Activated CD4-positive, alpha-beta T cell treated with anti-CD3 and anti-CD28 coated beads, Interleukin-2, amount 50 U/mL, for 24 hours (primary cell): Measurements from ENCODE around the gene ZNF493.

Experiments
- DNase-seq, 2 donors: peaks; one replicate each; pipeline ENCODE4 v3.0.0-alpha.2; 2020; ENCODE audit warnings: low read depth in 1 of 2, low spot score in 1 of 2

The ZNF493 gene

DNA sequence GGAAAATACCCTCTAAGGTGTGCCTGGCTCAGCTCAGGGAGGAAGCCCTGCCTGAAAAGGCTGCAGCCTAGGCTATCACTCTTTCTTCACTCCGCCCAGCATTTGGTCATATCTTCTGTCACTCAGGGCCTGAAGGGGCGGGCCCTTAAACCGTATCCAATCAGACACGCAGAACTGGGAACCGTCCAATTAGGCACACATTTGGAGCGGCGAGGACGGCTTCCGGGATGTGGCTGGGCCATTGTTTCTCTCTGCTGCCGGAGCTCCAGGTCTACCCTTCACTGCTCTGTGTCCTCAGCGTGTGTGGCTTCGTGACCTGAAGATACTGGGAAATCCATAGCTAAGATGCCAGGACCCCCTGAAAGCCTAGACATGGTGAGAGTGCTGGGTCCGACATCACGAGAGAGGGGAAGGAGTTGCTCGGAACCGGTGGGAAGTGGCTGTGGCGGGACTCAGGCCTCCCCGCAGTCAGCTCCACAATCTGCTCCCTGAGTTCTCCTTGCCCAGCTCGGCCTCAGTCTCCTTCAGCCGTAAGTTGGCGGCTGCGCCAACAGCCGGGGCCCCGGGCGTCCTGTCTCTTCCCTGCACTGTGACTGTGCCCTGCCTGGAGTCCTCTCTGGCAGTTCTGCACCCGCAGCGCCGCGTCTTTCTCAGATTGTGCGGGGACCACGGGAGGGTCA is at the start of gene ZNF493:
Gene ZNF493, plus strand, starts transcription at position 241 of the 680 bp plus-strand sequence. Its CDS starts 105 bp downstream, at position 346.
- DNase-seq = peak; percentile 64 to 90

DNA sequence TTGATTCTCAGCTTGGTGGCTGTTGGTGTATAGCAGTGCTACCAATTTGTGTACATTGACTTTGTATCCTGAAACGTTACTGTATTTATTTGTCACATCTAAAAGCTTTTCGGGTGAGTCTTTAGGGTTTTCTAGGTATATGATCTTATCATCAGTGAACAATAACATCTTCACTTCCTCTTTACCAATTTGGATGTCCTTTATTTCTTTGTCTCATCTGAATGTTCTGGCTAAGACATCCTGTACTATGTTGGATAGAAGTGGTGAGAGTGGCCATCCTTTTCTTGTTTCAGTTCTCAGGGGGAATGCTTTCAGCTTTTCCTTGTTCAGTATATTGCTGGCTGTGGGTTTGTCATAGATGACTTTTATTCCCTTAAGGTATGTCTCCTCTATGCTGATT is 44.1 kb upstream of the ZNF493 start:
- DNase-seq = no peak

DNA sequence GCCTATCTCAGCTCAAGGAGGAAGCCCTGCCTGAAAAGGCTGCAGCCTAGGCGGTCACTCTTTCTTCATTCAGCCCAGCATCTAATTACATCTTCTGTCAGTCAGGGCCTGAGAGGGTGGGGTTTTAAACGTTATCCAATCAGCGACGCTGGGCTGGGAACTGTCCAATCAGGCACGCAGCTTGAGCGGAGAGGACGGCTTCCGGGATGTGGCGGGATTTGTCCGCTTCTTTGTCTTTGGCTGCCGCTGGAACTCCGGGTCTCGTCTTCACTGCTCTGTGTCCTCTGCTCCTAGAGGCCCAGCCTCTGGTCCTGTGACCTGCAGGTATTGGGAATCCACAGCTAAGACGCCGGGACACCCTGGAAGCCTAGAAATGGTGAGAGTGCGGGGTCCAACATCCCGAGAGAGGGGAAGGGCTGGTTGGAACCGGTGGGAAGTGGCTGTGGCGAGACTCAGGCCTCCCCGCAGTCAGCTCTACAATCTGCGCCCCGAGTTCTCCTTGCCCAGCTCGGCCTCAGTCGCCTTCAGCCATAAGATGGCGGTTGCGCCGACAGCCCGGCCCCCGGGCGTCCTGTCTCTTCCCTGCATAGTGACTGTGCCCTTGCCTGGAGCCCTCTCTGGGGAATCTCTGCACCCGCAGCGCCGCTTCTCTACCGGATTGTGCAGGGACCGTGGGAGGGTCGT is 38.0 kb upstream of the ZNF493 start, which contains the start of gene ZNF738:
Gene ZNF738, plus strand, starts transcription at position 233 of the 684 bp plus-strand sequence. Its CDS starts 141 bp downstream, at position 374.
- DNase-seq = peak; percentile 58 to 79

DNA sequence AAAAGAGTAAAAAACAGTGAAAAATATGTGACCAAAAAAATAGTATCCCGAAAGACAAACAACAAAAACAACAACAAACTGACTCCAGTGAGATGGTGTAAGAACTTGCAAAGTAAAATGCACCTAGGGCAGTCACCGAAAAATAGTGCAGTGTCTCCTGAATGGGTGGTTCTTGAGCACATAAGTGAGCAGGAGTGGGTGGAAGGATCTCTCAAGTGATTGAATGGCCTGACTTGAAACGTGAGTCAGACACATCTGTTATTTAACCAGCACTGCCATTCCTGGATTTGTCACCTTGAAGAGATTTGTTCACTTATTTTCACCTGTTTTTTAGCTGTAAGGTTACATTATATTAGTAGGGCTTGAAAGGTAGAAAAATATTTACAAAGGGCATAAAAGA is 34.6 kb upstream of the ZNF493 start:
- DNase-seq = no peak

DNA sequence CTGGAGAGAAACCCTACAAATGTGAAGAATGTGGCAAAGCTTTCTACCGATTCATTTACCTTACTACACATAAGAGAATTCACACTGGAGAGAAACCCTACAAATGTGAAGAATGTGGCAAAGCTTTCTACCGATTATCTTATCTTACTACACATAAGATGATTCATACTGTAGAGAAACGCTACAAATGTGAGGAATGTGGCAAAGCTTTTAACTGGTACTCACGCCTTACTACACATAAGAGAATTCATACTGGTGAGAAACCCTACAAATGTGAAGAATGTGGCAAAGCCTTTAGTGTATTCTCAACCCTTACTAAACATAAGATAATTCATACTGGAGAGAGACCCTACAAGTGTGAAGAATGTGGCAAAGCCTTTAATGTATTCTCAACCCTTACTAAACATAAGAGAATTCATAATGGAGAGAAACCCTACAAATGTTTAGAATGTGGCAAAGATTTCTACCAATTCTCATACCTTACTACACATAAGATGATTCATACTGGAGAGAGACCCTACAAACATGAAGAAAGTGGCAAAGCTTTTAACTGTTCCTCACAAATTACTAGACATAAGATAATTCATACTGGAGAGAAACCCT is 12.9 kb upstream of the ZNF493 start:
- DNase-seq = no peak

DNA sequence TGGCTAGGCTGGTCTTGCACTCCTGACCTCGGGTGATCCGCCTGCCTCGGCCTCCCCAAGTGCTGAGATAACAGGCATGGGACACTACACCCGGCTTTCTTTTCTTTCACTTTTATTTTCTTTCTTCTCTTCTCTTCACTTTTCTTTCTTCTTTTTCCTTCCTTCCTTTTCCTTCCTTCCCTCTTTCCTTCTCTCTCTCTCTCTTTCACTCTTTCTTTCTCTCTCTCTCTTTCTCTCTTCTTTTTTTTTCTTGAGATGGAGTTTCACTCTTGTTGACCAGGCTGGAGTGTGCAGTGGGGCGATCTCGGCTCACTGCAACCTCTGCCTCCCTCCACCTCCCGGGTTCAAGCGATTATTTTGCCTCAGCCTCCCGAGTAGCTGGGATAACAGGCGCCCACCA is 812 bp upstream of the ZNF493 start:
- DNase-seq = no peak

DNA sequence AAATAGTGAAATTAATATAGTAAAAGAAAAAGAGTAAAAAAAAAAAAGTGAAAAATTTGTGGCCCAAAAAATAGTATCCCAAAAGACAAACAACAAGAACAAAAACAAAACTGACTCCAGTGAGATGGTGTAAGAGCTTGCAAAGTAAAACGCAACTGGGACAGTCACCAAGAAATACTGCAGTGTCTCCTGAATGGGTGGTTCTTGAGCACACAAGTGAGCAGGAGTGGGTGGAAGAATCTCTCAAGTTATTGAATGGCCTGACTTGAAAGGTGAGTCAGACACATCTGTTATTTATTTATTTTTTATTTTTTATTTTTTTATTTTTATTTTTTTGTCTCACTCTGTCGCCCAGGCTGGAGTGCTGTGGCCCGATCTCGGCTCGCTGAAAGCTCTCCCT is 1.9 kb downstream of the ZNF493 start:
- DNase-seq = no peak

DNA sequence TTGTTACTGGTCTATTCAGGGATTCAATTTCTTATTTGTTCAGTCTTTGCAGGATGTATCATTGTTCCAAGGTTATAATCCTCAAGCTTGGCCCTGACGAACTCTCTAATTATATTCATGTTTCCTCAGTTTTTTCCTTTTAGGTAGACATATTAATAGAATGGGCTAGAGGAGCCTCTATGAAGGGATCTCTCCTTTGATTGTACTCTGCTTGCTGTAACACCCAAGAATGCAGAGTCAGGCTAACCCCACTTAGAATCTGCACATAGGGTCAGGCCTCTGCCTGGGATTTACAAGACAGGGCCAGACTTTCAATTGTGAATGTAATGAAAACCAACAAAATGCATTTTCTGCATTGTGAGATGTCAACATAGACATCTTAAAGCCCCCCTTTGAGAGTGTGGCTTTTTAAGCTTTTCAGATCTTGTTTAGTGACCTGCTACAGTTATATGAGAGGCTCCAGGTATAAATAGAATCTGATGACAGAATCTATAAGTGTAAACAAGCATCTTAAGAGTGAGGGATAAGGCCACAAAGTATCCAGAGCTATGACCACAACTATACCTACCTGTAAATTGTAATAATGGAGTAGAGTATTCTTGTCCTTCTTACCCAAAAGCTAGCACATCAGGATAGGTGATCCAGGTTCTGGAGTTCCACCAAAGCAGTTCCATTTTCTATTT is 5.5 kb downstream of the ZNF493 start:
- DNase-seq = no peak

DNA sequence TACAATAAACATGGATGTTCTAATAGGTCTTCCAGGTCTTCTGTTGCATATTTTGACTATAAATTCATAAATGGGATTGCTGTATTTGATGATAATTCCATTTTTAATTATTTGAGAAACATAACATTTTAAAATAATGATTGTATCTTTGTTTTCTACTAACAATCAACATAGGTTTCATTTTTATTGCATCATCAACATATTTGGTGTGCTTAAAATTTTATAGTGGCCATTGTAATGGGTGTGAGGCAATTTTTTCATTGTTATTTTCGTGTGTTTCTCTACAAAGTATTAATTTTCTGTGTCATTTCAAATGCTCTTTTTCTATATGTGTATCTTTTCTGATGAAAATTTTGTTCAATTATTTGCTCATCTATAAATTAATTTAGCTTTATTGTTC is 13.2 kb downstream of the ZNF493 start:
- DNase-seq = no peak

DNA sequence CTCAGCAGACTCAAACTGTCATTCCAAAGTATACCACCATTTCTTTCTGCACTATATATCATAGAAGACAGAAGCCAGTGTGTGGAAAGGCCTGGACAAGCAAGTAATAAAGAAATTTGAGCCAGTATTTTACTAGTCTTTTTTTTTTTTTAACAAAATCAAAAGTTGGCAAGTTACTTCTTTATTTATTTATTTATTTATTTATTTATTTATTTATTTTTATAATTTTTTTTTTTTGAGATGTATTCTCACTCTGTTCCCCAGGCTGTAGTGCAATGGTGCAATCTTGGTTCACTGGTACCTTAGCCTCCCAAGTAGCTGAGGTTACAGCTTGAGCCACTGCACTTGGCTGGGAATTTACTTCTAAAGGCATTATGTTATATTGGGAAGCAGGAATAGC is 25.3 kb downstream of the ZNF493 start:
- no peak for DNase-seq

DNA sequence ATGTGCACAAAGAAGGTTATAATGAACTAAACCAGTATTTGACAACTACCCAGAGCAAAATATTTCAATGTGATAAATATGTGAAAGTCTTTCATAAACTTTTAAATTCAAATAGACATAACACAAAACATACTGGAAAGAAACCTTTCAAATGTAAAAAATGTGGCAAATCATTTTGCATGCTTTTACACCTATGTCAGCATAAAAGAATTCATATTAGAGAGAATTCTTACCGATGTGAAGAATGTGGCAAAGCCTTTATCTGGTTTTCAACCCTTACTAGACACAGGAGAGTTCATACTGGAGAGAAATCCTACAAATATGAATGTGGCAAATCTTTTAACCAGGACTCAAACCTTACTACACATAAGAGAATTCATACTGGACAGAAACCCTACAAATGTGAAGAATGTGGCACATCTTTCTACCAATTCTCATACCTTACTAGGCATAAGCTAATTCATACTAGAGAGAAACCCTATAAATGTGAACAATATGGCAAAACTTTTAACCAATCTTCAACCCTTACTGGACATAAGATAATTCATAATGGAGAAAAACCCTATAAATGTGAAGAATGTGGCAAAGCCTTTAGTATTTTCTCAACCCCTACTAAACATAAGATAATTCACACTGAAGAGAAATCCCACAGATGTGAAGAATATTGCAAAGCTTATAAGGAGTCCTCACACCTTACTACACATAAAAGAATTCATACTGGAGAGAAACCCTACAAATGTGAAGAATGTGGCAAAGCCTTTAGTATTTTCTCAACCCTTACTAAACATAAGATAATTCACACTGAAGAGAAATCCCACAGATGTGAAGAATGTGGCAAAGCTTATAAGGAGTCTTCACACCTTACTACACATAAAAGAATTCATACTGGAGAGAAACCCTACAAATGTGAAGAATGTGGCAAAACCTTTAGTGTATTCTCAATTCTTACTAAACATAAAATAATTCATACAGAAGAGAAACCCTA is 26.4 kb downstream of the ZNF493 start:
- DNase-seq = no peak

DNA sequence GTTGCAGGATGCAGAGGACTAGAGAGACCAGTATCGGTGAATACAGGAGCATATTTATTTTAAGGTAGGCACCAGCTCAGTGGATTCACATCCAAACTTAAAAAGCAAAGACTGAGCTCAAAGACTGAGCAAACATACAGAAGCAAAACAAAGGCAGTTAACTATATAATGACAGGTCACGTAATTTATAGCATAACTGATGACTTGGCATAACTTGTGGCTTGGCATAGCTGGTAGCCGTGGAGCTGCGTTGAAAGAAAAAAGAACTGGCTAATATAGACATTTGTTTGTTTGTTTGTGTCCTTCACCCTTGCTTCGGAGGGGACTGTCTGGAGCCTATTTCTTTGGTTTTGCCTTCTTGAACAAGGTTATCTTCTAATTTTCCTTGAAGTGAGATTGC is 33.7 kb downstream of the ZNF493 start:
- DNase-seq = no peak

DNA sequence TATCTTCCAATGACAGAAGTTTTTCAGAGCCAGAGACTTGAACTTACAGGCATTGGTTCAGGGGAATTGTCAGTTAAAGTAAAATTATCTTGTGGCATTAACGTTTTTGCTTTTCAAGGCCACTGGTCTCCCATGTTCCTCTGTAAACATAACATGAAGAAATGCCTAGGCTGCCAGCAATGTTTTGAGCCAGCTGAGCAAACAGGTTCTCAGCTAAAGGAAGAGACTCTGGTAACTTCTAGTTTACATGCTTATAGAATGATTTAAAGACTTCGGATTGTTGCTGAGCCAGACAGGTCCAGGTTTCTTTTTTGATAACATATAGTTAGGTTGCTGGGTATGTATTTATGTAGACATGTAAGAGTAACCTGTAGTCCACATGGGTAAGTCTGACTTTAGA is 35.7 kb downstream of the ZNF493 start:
- no peak for DNase-seq

DNA sequence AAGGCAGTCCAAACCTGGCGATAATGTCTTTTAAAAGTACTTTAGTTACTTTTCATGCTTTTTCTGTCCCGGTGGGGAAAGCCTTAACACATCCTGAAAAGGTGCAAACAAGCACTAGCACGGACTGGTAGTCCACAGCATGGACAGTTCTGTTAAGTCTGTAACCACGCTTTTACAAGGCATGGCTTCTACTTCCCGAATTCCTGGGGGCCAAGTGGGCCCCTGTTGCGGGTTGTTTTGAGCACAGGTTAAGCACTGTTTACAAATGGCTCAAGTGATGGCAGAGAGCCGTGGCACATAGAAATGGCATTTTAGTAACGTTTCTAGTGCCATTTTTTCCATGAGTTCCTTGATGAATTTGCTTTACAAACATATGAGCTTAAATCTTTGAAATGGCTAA is 37.6 kb downstream of the ZNF493 start:
- DNase-seq = no peak

DNA sequence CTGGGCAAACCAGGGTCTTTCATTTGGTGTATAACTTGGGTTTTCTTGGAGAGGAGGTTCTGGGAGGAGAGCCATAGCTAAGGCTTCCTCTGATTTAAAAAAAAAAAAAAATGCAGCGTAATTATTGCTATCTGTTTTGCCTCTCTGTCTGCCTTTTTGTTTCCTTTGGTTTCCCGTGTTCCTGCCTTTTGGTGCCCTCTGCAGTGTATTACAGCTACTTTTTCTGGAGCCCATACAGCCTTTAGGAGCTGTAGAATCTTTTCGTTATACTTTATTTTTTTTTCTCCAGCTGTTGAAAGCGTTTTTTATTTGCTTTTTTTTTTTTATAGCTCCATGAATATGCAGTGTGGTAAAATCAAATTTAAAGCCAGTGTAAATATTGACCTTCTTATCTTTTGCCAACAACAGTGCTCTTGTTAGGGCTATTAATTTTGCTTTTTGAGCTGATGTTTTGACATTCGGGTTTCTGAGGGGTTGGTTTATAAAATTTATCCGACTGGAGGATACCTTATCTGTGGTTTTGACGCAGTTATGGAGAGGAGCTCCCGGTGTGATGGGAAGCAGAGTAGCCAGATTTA is 38.1 kb downstream of the ZNF493 start:
- no peak for DNase-seq

DNA sequence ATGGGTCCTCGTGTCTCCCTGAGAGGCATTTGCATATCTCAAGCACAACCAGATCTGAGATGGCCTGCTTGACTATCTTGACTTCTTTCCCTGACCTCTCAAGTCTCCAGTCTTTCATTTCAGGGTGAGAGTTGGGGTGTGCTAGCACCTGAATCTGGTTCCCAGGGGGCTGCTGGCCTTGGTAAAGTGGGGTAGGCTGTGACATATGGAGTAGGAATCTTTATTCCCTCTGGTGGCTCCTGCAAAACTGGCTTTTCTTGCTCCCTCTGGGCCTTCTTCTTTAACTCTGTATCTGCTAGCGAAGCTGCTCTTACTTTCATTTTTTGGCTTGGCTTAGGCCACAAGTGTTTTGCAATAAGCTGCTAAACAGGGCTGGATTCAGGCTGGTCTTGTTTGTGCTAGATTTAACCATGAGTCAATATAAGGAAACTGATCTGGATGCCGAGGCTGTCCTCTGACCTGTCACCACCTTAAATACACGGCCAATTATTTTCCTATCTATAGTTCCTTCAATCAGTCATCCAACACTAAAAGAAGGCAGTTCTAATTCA is 42.3 kb downstream of the ZNF493 start:
- DNase-seq = no peak

DNA sequence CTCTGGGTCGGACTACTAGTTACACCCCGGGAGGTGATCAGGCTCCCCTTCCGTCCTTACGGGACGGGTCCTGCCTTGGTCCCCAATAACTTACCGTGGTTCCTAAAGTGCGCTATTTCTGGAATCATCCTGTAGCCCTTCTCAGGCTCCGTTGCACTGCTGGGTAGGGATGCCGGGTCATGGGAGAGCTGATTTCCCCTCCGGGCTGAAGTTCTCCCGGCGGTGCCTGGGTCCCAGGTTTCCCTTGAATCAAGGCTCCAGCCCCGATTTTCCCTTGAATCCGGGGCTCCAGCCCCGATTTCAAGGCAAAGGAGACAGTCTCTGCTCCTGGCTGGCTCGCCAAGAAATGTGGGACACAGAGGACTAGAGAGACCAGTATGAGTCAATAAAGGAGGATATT is 43.4 kb downstream of the ZNF493 start:
- DNase-seq = no peak

DNA sequence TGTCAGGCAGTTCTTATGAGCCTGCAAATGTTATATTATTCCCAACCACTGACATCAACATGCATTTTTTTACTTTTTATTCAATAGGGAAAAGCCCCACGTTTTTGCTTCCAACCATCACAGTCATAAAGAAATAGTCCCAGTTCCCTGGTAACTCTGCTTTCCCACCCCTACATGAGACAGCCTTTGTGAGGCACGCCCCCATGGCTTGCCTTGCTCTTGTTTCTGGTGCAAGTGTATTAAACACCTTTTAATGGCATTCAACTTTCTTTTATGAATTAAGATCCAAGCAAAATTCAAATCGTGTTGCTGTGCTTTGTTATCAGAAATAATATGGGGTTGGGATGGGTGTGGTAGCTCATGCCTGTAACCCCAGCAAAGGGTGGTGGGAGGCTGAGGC is 54.3 kb downstream of the ZNF493 start:
- no peak for DNase-seq

DNA sequence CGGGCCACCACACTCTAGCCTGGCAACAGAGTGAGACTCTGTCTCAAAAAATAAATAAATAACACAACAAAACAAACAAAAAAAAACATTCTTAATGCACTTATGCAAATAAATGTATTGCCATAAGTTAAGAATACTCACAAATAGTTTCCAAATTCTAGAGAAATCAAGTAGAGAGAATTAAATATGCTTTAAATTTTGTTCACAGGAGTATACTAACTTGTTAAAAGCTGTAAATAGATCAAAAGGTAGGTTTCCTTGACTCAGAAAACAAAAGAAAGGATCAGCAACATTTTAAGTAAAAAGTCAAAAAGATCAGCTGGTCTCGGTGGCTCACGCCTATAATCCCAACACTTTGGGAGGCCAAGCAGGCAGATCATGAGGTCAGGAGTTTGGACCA is 58.0 kb downstream of the ZNF493 start:
- DNase-seq = no peak

DNA sequence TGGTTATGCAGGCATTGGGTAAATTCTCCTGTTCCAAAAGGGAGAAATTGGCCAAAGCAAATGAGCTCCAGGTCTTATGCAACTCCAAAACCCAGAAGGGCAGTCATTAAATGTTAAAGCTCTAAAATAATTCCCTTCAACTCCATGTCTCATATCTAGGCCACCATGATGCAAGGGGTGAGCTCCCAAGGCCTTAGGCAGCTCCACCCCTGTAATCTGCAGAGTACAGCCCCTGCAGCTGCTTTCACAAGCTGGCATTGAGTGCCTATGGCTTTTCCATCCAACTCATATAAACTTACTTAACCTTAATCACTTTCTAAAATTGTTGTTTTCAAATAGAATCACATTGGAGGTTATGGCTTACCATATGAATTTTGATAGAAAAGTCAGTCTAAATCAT is 63.8 kb downstream of the ZNF493 start:
- no peak for DNase-seq
